ENCODE measurements around the gene DENND4A. TPM values are rescaled to one million over a fixed set of nuclear protein-coding genes. Genes with fewer than 3 reads are reported as not detected.

Gene DENND4A
- total and polyA plus RNA-seq, 3 donors from 2014 or later, result 16.5 to 65.7 (median 63.4) TPM

- peaks cover 5% of the 10 kb centered on the region for H3K4me1 ChIP-seq
- no peaks in the 10 kb centered on the region for H3K9me3 ChIP-seq
- H3K4me3 ChIP-seq, result no peak overlapping the region
- no peak for TF ChIP-seq POLR2A (IDR thresholded peaks at IDR 0.05)
- TF ChIP-seq CTCF (IDR thresholded peaks at IDR 0.05), result no peak
- intact Hi-C loops (cut with DNase I; ENCODE audit: low total_unique reads), result no loop called here
- no peak for DNase-seq
- no peak overlapping the region for H3K27ac ChIP-seq
- WGBS, 2 donors, result 79 to 84% methylated on average over 3 of the region's 3 CpGs
- no peaks in the 10 kb centered on the region for H3K36me3 ChIP-seq (ENCODE audit: low read depth, missing control alignments)
- H3K27me3 ChIP-seq, result no peaks in the 10 kb centered on the region
These were observed 18.5 kb downstream of the DENND4A start for GRCh38 chr15:65773386-65774111.

GRCh38 chr15:65772930-65773329 is 19.2 kb downstream of the DENND4A start:
- intact Hi-C loops (cut with DNase I; ENCODE audit: low total_unique reads), result no loop called here
- 84 to 90% methylated on average over 2 of the region's 2 CpGs for WGBS, 2 donors
- Histone ChIP-seq H3K4me3 (no peak overlapping the region), H3K27ac (no peak overlapping the region), H3K27me3 (no peaks in the 10 kb centered on the region), H3K9me3 (no peaks in the 10 kb centered on the region), H3K36me3 (ENCODE audit: low read depth, missing control alignments) (no peaks in the 10 kb centered on the region), H3K4me1 (peaks cover 5% of the 10 kb centered on the region)
- TF ChIP-seq CTCF (IDR thresholded peaks at IDR 0.05) (no peak), POLR2A (IDR thresholded peaks at IDR 0.05) (no peak)
- DNase-seq, result no peak

GRCh38 chr15:65771870-65772269 is 20.2 kb downstream of the DENND4A start:
- Histone ChIP-seq H3K4me3 (no peak overlapping the region), H3K27me3 (no peaks in the 10 kb centered on the region), H3K4me1 (peaks cover 4% of the 10 kb centered on the region), H3K36me3 (ENCODE audit: low read depth, missing control alignments) (no peaks in the 10 kb centered on the region), H3K9me3 (no peaks in the 10 kb centered on the region), H3K27ac (no peak overlapping the region)
- intact Hi-C loops (cut with DNase I; ENCODE audit: low total_unique reads), result no loop called here
- no peak for TF ChIP-seq POLR2A (IDR thresholded peaks at IDR 0.05)
- no peak for DNase-seq
- WGBS, 2 donors, result 91 to 94% methylated on average over 9 of the region's 9 CpGs

- intact Hi-C loops (cut with DNase I; ENCODE audit: low total_unique reads), result no loop called here
- H3K9me3 ChIP-seq, result no peaks in the 10 kb centered on the region
- TF ChIP-seq CTCF (IDR thresholded peaks at IDR 0.05), result no peak
- TF ChIP-seq POLR2A (IDR thresholded peaks at IDR 0.05), result no peak
- H3K36me3 ChIP-seq (ENCODE audit: low read depth, missing control alignments), result no peaks in the 10 kb centered on the region
- 83 to 89% methylated on average over 3 of the region's 3 CpGs for WGBS, 2 donors
- H3K4me1 ChIP-seq, result no peaks in the 10 kb centered on the region
- no peak for DNase-seq
- no peaks in the 10 kb centered on the region for H3K27me3 ChIP-seq
- H3K4me3 ChIP-seq, result no peak overlapping the region
- H3K27ac ChIP-seq, result no peak overlapping the region
These were observed 22.6 kb downstream of the DENND4A start for GRCh38 chr15:65769482-65769881.

- Histone ChIP-seq H3K27ac (no peak overlapping the region), H3K9me3 (no peaks in the 10 kb centered on the region), H3K27me3 (no peaks in the 10 kb centered on the region), H3K36me3 (ENCODE audit: low read depth, missing control alignments) (no peaks in the 10 kb centered on the region), H3K4me1 (peaks cover 3% of the 10 kb centered on the region), H3K4me3 (no peak overlapping the region)
- no peak for DNase-seq
- 91% methylated on average over 8 of the region's 8 CpGs for WGBS, 2 donors
- TF ChIP-seq POLR2A (IDR thresholded peaks at IDR 0.05) (no peak), CTCF (IDR thresholded peaks at IDR 0.05) (no peak)
- intact Hi-C loops (cut with DNase I; ENCODE audit: low total_unique reads), result no loop called here
These were observed 24.2 kb downstream of the DENND4A start for GRCh38 chr15:65767895-65768294.
